Ishikawa (cell line): Measurements from ENCODE around the gene TBCD.

Source experiments
- CEBPB ChIP-seq: IDR thresholded peaks from 2 replicates; pipeline ENCODE4 v1.6.1; 2012
- CREB1 ChIP-seq: IDR thresholded peaks from 2 replicates; pipeline ENCODE4 v1.6.1; 2012; ENCODE audit warnings: low read depth
- EGR1 ChIP-seq: IDR thresholded peaks from 2 replicates; pipeline ENCODE4 v1.6.1; 2012
- EP300 ChIP-seq: IDR thresholded peaks from 2 replicates; pipeline ENCODE4 v1.6.1; 2012; ENCODE audit warnings: borderline replicate concordance
- FOXM1 ChIP-seq: IDR thresholded peaks from 2 replicates; pipeline ENCODE4 v1.6.1; 2012; ENCODE audit warnings: low read depth, borderline replicate concordance
- MAX ChIP-seq: IDR thresholded peaks from 2 replicates; pipeline ENCODE4 v1.6.1; 2012
- RAD21 ChIP-seq: IDR thresholded peaks from 2 replicates; pipeline ENCODE4 v1.6.1; 2012; ENCODE audit warnings: low read depth
- REST ChIP-seq: IDR thresholded peaks from 2 replicates; pipeline ENCODE4 v1.6.1; 2012; ENCODE audit warnings: low read depth, mild to moderate bottlenecking
- TAF1 ChIP-seq: IDR thresholded peaks from 2 replicates; pipeline ENCODE4 v1.6.1; 2012; ENCODE audit warnings: low read depth, mild to moderate bottlenecking
- TCF12 ChIP-seq: IDR thresholded peaks from 2 replicates; pipeline ENCODE4 v1.6.1; 2012; ENCODE audit warnings: low read depth
- TEAD4 ChIP-seq: IDR thresholded peaks from 2 replicates; pipeline ENCODE4 v1.6.1; 2012
- YY1 ChIP-seq: IDR thresholded peaks from 2 replicates; pipeline ENCODE4 v1.6.1; 2012; ENCODE audit warnings: low read depth
- ZBTB7A ChIP-seq: IDR thresholded peaks from 2 replicates; pipeline ENCODE4 v1.6.1; 2012; ENCODE audit warnings: low read depth

- no peak for TF ChIP-seq MAX
- no peak for TF ChIP-seq YY1
- TF ChIP-seq RAD21 = no peak
- no peak for TF ChIP-seq CEBPB
- TF ChIP-seq EP300 = no peak
- no peak for TF ChIP-seq REST
- TF ChIP-seq FOXM1 = no peak
- TF ChIP-seq TEAD4 = no peak
- no peak for TF ChIP-seq EGR1
- TF ChIP-seq ZBTB7A = no peak
- TF ChIP-seq TAF1 = no peak
- TF ChIP-seq CREB1 = no peak
- TF ChIP-seq TCF12 = no peak
Observed at GRCh38 chr17:82804442-82805191, 52.8 kb downstream of the TBCD start.
